Measurements from ENCODE around the gene AMH. TPM values are rescaled to one million over a fixed set of nuclear protein-coding genes. Genes with fewer than 3 reads are reported as not detected.

The AMH gene
- total and polyA plus RNA-seq, 2 of the 13 experiments (the other 11 are each of a cell fraction or from before 2014, with no cell fraction given) = 0.03 to 0.18 TPM

DNA sequence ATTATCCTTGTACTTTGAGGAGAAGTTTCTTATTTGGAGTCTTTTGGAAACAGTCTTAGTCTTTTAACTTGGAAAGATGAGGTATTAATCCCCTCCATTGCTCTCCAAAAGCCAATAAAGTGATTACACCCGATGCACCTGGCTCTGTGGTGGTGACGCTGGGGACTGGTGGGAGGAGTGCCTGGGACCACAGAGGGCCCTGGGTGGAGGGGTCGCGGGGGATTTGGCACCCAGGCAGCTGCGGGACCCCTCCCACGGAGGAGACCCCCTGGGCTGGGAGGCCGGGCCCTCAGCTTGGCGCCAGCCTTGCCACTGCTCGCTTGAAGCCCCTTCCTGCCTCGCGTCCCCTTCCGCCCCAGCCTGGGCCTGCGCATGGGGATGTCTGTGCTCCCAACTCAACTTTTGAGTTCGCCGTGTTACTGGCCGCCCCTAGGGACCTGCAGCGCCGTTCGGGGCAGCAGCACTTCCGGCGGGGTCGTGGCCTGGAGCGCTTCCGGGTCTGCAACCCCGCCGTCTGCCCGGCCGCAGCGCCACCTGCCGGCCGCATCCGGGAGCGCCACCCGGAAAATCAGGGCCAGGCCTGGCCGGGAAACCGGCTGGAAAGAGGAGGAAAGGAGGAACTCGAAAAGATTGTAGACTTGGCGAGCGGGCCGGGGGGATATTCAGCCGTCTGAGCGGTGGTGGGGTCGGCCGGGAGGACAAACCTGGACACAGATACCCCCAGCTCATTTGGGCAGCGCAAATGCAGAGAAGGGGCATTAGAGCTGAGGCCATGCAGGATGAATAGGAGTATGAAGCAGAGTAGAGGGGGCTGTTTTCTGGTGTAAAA is 24.4 kb downstream of the AMH start (continued):
- TF ChIP-seq, protein P1, sequence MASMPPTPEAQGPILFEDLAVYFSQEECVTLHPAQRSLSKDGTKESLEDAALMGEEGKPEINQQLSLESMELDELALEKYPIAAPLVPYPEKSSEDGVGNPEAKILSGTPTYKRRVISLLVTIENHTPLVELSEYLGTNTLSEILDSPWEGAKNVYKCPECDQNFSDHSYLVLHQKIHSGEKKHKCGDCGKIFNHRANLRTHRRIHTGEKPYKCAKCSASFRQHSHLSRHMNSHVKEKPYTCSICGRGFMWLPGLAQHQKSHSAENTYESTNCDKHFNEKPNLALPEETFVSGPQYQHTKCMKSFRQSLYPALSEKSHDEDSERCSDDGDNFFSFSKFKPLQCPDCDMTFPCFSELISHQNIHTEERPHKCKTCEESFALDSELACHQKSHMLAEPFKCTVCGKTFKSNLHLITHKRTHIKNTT (CRISPR knock-in tag; IDR thresholded peaks at IDR 0.05) = no peak
- TF ChIP-seq RBAK (CRISPR knock-in tag; IDR thresholded peaks at IDR 0.05) (no peak), SALL1 (CRISPR knock-in tag; IDR thresholded peaks at IDR 0.05) (peak; percentile 86), HHEX (CRISPR knock-in tag; IDR thresholded peaks at IDR 0.05) (no peak), ZIK1 (CRISPR knock-in tag; IDR thresholded peaks at IDR 0.05; ENCODE audit: borderline replicate concordance, low read depth) (no peak), CHD4 (IDR thresholded peaks at IDR 0.05; ENCODE audit: borderline replicate concordance, low read length) (no peak), TBX3 (IDR thresholded peaks at IDR 0.05; ENCODE audit: borderline replicate concordance) (no peak), ZFP62 (CRISPR knock-in tag; IDR thresholded peaks at IDR 0.05) (no peak), THYN1 (CRISPR knock-in tag; IDR thresholded peaks at IDR 0.05; ENCODE audit: borderline replicate concordance, low read depth) (no peak), REPIN1 (CRISPR knock-in tag; IDR thresholded peaks at IDR 0.05; ENCODE audit: borderline replicate concordance, low read depth) (no peak; the same call in 1 of the 2 replicates), RBM39 (IDR thresholded peaks at IDR 0.05; ENCODE audit: low read depth, low read length, poor library complexity, severe bottlenecking) (no peak), NR2F6 (IDR thresholded peaks at IDR 0.05) (no peak), NR2F6 (CRISPR knock-in tag; IDR thresholded peaks at IDR 0.05) (peak; percentile 36; the same call in 1 of the 2 replicates), ZNF446 (CRISPR knock-in tag; IDR thresholded peaks at IDR 0.05) (peak; percentile 16; the same call in 1 of the 2 replicates), ZNF224 (CRISPR knock-in tag; IDR thresholded peaks at IDR 0.05) (no peak), SMARCE1 (IDR thresholded peaks at IDR 0.05; ENCODE audit: borderline replicate concordance) (no peak), ZNF121 (CRISPR knock-in tag; IDR thresholded peaks at IDR 0.05) (peak; percentile 56; the same call in 1 of the 2 replicates), JDP2 (CRISPR knock-in tag; IDR thresholded peaks at IDR 0.05; ENCODE audit: borderline replicate concordance) (no peak), ZNF891 (CRISPR knock-in tag; IDR thresholded peaks at IDR 0.05) (peak; percentile 38; the same call in 1 of the 2 replicates), MED8 (CRISPR knock-in tag; IDR thresholded peaks at IDR 0.05; ENCODE audit: insufficient replicate concordance) (peak; percentile 57)
- TF ChIP-seq, protein P2, sequence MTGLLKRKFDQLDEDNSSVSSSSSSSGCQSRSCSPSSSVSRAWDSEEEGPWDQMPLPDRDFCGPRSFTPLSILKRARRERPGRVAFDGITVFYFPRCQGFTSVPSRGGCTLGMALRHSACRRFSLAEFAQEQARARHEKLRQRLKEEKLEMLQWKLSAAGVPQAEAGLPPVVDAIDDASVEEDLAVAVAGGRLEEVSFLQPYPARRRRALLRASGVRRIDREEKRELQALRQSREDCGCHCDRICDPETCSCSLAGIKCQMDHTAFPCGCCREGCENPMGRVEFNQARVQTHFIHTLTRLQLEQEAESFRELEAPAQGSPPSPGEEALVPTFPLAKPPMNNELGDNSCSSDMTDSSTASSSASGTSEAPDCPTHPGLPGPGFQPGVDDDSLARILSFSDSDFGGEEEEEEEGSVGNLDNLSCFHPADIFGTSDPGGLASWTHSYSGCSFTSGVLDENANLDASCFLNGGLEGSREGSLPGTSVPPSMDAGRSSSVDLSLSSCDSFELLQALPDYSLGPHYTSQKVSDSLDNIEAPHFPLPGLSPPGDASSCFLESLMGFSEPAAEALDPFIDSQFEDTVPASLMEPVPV (CRISPR knock-in tag; IDR thresholded peaks at IDR 0.05) = peak; percentile 52; the same call in 1 of the 2 replicates
- TF ChIP-seq, protein P3, sequence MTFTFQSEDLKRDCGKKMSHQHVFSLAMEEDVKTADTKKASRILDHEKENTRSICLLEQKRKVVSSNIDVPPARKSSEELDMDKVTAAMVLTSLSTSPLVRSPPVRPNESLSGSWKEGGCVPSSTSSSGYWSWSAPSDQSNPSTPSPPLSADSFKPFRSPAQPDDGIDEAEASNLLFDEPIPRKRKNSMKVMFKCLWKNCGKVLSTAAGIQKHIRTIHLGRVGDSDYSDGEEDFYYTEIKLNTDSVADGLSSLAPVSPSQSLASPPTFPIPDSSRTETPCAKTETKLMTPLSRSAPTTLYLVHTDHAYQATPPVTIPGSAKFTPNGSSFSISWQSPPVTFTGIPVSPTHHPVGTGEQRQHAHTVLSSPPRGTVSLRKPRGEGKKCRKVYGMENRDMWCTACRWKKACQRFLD (CRISPR knock-in tag; IDR thresholded peaks at IDR 0.05; ENCODE audit: borderline replicate concordance) = no peak
- TF ChIP-seq, protein P4, sequence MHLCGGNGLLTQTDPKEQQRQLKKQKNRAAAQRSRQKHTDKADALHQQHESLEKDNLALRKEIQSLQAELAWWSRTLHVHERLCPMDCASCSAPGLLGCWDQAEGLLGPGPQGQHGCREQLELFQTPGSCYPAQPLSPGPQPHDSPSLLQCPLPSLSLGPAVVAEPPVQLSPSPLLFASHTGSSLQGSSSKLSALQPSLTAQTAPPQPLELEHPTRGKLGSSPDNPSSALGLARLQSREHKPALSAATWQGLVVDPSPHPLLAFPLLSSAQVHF (CRISPR knock-in tag; IDR thresholded peaks at IDR 0.05) = no peak
- TF ChIP-seq, protein P5, sequence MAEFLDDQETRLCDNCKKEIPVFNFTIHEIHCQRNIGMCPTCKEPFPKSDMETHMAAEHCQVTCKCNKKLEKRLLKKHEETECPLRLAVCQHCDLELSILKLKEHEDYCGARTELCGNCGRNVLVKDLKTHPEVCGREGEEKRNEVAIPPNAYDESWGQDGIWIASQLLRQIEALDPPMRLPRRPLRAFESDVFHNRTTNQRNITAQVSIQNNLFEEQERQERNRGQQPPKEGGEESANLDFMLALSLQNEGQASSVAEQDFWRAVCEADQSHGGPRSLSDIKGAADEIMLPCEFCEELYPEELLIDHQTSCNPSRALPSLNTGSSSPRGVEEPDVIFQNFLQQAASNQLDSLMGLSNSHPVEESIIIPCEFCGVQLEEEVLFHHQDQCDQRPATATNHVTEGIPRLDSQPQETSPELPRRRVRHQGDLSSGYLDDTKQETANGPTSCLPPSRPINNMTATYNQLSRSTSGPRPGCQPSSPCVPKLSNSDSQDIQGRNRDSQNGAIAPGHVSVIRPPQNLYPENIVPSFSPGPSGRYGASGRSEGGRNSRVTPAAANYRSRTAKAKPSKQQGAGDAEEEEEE (CRISPR knock-in tag; IDR thresholded peaks at IDR 0.05; ENCODE audit: borderline replicate concordance) = no peak

All from HepG2 (cell line).